Measurements from ENCODE around the gene MYOC.

- TF ChIP-seq CTCF (IDR thresholded peaks at IDR 0.05; ENCODE audit: borderline replicate concordance, extremely low read depth, low read length, poor library complexity, severe bottlenecking) = no peak
- no peak for TF ChIP-seq EZH2 (IDR thresholded peaks at IDR 0.05; ENCODE audit: borderline replicate concordance, low read depth, low read length, severe bottlenecking)
Measured at GRCh38 chr1:171654201-171654941, 1.9 kb upstream of the MYOC start.

All from DND-41 (cell line).